Stimulated activated CD4-positive, alpha-beta T cell treated with anti-CD3 and anti-CD28 coated beads, Interleukin-1b, Interleukin-23, amount 100 ng/mL, for 48 hours (primary cell): ENCODE data around the gene TRAF3IP1.
"Not testable (repeated sequence)": the region's sequence is repeated elsewhere in the genome, so short reads cannot be mapped to it uniquely, and the experiment has no call there.

Source experiments
- DNase-seq: peaks from one replicate; pipeline ENCODE4 v3.0.0-alpha.2; 2020

TRAF3IP1 gene

GRCh38 chr2:238344035-238344434 is 23.7 kb downstream of the TRAF3IP1 start:
- DNase-seq: no peak

GRCh38 chr2:238344517-238344916 is 24.2 kb downstream of the TRAF3IP1 start:
- no peak for DNase-seq

GRCh38 chr2:238345297-238345968 is 25.1 kb downstream of the TRAF3IP1 start:
- DNase-seq: no peak

- no peak for DNase-seq
Measured at GRCh38 chr2:238346544-238346943, 26.2 kb downstream of the TRAF3IP1 start.

GRCh38 chr2:238350150-238350897 is 30.0 kb downstream of the TRAF3IP1 start:
- DNase-seq: no peak

GRCh38 chr2:238351315-238351714 is 31.0 kb downstream of the TRAF3IP1 start:
- DNase-seq: no peak

GRCh38 chr2:238352361-238352760 is 32.0 kb downstream of the TRAF3IP1 start:
- DNase-seq: no peak

- DNase-seq: no peak
Measured at GRCh38 chr2:238358769-238359168, 38.5 kb downstream of the TRAF3IP1 start.

GRCh38 chr2:238359403-238359802 is 39.1 kb downstream of the TRAF3IP1 start:
- DNase-seq: no peak

GRCh38 chr2:238361877-238362276 is 41.6 kb downstream of the TRAF3IP1 start:
- DNase-seq: no peak

GRCh38 chr2:238362626-238363025 is 42.3 kb downstream of the TRAF3IP1 start:
- DNase-seq: no peak

- no peak for DNase-seq
Measured at GRCh38 chr2:238369591-238370040, 49.3 kb downstream of the TRAF3IP1 start.

GRCh38 chr2:238370094-238370822 is 49.9 kb downstream of the TRAF3IP1 start:
- DNase-seq: no peak

GRCh38 chr2:238370823-238371372 is 50.6 kb downstream of the TRAF3IP1 start:
- DNase-seq: peak; percentile 42

- DNase-seq: not testable (repeated sequence)
Measured at GRCh38 chr2:238372277-238372676, 52.0 kb downstream of the TRAF3IP1 start.

GRCh38 chr2:238376884-238377391 is 56.6 kb downstream of the TRAF3IP1 start:
- DNase-seq: no peak

GRCh38 chr2:238378230-238379095 is 58.1 kb downstream of the TRAF3IP1 start:
- DNase-seq: no peak

GRCh38 chr2:238379096-238379810 is 58.9 kb downstream of the TRAF3IP1 start:
- DNase-seq: peak; percentile 10

GRCh38 chr2:238380336-238380735 is 60.0 kb downstream of the TRAF3IP1 start:
- DNase-seq: no peak

GRCh38 chr2:238380785-238381184 is 60.5 kb downstream of the TRAF3IP1 start:
- DNase-seq: no peak

- DNase-seq: no peak
Measured at GRCh38 chr2:238381341-238382115, 61.2 kb downstream of the TRAF3IP1 start.
